Cardiac muscle cell (in vitro differentiated cells and primary cell): ENCODE results near the gene FSIP1. TPM values are rescaled to one million over a fixed set of nuclear protein-coding genes. Genes with fewer than 3 reads are reported as not detected.

Source experiments
- DNase-seq, 2 donors: peaks; one replicate each; pipeline versions ENCODE4 v3.0.0 to v3.0.0-alpha.2; 2010 to 2017; ENCODE audit warnings: low read depth in 1 of 2, low spot score in 1 of 2
- H3K27ac ChIP-seq: fragments of 200-600 bp; sonication (generic); 2 replicates; pipeline ENCODE4 v1.5.1; 2016
- H3K27me3 ChIP-seq: fragments of 200-600 bp; sonication (generic); 2 replicates; pipeline ENCODE4 v1.6.0; 2016; ENCODE audit warnings: control low read depth
- H3K36me3 ChIP-seq: fragments of 200-600 bp; sonication (generic); 2 replicates; pipeline ENCODE4 v1.5.1; 2016; ENCODE audit warnings: control low read depth
- H3K4me1 ChIP-seq: fragments of 200-600 bp; sonication (generic); 2 replicates; pipeline ENCODE4 v1.8.1; 2017; ENCODE audit warnings: low read depth, mild to moderate bottlenecking, mixed run types
- H3K4me3 ChIP-seq: fragments of 200-600 bp; sonication (generic); 2 replicates; pipeline ENCODE4 v1.5.1; 2016; ENCODE audit warnings: mild to moderate bottlenecking
- H3K9me3 ChIP-seq: fragments of 200-600 bp; sonication (generic); 2 replicates; pipeline ENCODE4 v1.5.1; 2017; ENCODE audit warnings: low read depth, mild to moderate bottlenecking, control low read depth
- polyA plus RNA-seq: library from polyadenylated mRNA; unstranded; fragments of >200 nt; fragmentation: Nextera tagmentation; extraction: Ambion mirVana; gene quantifications from 2 replicates; pipeline ENCODE4 v1.2.1, GENCODE V29; 2016
- total RNA-seq: library from RNA; depleted of rRNA; stranded (reverse); fragments of >200 nt; gene quantifications from 2 replicates; pipeline ENCODE4 v1.2.3, GENCODE V29; 2016
- TF ChIP-seq, protein P1 (sequence below): IDR thresholded peaks from 2 replicates; pipeline ENCODE4 v1.5.1; 2012; ENCODE audit warnings: low read depth, mild to moderate bottlenecking, low read length

FSIP1 gene
- total and polyA plus RNA-seq, 2 experiments from 2014 or later: 0.15 to 0.33 TPM

- H3K27ac ChIP-seq: no peak overlapping the region
- H3K27me3 ChIP-seq: no peaks in the 10 kb centered on the region
- H3K4me1 ChIP-seq: no peaks in the 10 kb centered on the region
- no peaks in the 10 kb centered on the region for H3K36me3 ChIP-seq
- no peaks in the 10 kb centered on the region for H3K9me3 ChIP-seq
- TF ChIP-seq, protein P1, sequence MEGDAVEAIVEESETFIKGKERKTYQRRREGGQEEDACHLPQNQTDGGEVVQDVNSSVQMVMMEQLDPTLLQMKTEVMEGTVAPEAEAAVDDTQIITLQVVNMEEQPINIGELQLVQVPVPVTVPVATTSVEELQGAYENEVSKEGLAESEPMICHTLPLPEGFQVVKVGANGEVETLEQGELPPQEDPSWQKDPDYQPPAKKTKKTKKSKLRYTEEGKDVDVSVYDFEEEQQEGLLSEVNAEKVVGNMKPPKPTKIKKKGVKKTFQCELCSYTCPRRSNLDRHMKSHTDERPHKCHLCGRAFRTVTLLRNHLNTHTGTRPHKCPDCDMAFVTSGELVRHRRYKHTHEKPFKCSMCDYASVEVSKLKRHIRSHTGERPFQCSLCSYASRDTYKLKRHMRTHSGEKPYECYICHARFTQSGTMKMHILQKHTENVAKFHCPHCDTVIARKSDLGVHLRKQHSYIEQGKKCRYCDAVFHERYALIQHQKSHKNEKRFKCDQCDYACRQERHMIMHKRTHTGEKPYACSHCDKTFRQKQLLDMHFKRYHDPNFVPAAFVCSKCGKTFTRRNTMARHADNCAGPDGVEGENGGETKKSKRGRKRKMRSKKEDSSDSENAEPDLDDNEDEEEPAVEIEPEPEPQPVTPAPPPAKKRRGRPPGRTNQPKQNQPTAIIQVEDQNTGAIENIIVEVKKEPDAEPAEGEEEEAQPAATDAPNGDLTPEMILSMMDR: no peak
- no peak overlapping the region for H3K4me3 ChIP-seq
- no peak for DNase-seq
Observed at GRCh38 chr15:39553947-39554693, 228.5 kb downstream of the FSIP1 start.

GRCh38 chr15:39552556-39552955, 230.1 kb downstream of the FSIP1 start:
- no peaks in the 10 kb centered on the region for H3K27me3 ChIP-seq
- no peaks in the 10 kb centered on the region for H3K4me1 ChIP-seq
- H3K4me3 ChIP-seq: no peak overlapping the region
- H3K9me3 ChIP-seq: no peaks in the 10 kb centered on the region
- TF ChIP-seq, protein P1: no peak
- no peak overlapping the region for H3K27ac ChIP-seq
- H3K36me3 ChIP-seq: no peaks in the 10 kb centered on the region
- DNase-seq: peak in 1 of 2 donors; percentile 50

DNA sequence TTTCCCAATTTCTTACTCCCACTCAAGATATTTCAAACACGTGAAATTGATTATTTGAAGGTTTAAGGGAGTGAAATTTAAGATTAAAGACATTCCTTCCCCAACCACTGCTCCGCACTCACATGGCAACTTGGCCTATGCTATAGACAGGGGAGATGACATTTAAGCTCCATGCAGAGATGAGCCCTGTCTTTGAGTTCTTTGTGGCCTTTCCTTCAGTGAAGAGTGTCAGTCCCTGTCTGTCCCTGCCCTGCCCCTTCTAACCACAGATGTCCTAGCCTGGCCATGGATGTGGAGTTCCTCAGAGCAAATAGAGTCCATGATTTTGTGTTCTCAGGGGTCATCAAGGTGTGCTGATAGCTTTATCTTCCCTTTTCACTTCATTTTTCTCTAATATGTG, 231.2 kb downstream of the FSIP1 start:
- H3K4me1 ChIP-seq: no peaks in the 10 kb centered on the region
- TF ChIP-seq, protein P1: no peak
- H3K36me3 ChIP-seq: no peaks in the 10 kb centered on the region
- no peak overlapping the region for H3K27ac ChIP-seq
- no peaks in the 10 kb centered on the region for H3K9me3 ChIP-seq
- DNase-seq: no peak
- no peak overlapping the region for H3K4me3 ChIP-seq
- H3K27me3 ChIP-seq: no peaks in the 10 kb centered on the region

Other genes starting within 250 kb of the FSIP1 start
- gene THBS1, start 201.8 kb downstream of the FSIP1 start, total RNA-seq: 55.2 and 70.2 TPM in 2 replicates
- 20.9 and 22.4 TPM in 2 replicates for gene THBS1, start 201.8 kb downstream of the FSIP1 start, polyA plus RNA-seq
- gene GPR176, start 137.4 kb upstream of the FSIP1 start, total RNA-seq: 3.2 and 5.6 TPM in 2 replicates
- 1.4 and 5.9 TPM in 2 replicates for gene GPR176, start 137.4 kb upstream of the FSIP1 start, polyA plus RNA-seq
- 41.4 and 54.7 TPM in 2 replicates for gene EIF2AK4, start 151.3 kb upstream of the FSIP1 start, total RNA-seq
- gene EIF2AK4, start 151.3 kb upstream of the FSIP1 start, polyA plus RNA-seq: 60.6 and 74.9 TPM in 2 replicates